CD8-positive, alpha-beta memory T cell (primary cell): ENCODE results near the gene ABLIM3. TPM values are rescaled to one million over a fixed set of nuclear protein-coding genes. Genes with fewer than 3 reads are reported as not detected.

Experiments
- CTCF ChIA-PET: fragments of 350-600 bp; sonication (Branson Sonifier 250); formaldehyde crosslinking; loops from one replicate; lab custom pipeline; 2021; ENCODE audit warnings: antibody characterized with exemption; lab: Charles Lee
- POLR2A ChIA-PET: fragments of 350-600 bp; sonication (Branson Sonifier 250); formaldehyde crosslinking; loops from one replicate; lab custom pipeline; 2021; ENCODE audit warnings: antibody characterized with exemption; lab: Charles Lee
- DNase-seq, 5 donors: peaks; one replicate each; pipeline versions ENCODE4 v3.0.0 to v3.0.0-alpha.2; 2020 to 2022; ENCODE audit warnings: mixed read lengths in 1 of 5
- H3K27ac ChIP-seq: one replicate; pipeline ENCODE4 v1.7.0; 2013; ENCODE audit warnings: low read depth, mild to moderate bottlenecking, low read length, moderate library complexity
- H3K27me3 ChIP-seq: 2 replicates; pipeline ENCODE4 v1.7.0; 2013; ENCODE audit warnings: low read length, mild to moderate bottlenecking; ENCODE audit not compliant: insufficient read depth, poor library complexity, severe bottlenecking
- H3K36me3 ChIP-seq: 2 replicates; pipeline ENCODE4 v1.7.0; 2013; ENCODE audit warnings: mild to moderate bottlenecking, low read length, moderate library complexity; ENCODE audit not compliant: insufficient read depth
- H3K4me1 ChIP-seq: 2 replicates; pipeline ENCODE4 v1.7.0; 2013; ENCODE audit warnings: mild to moderate bottlenecking, low read length, moderate library complexity; ENCODE audit not compliant: insufficient read depth
- H3K4me3 ChIP-seq: 2 replicates; pipeline ENCODE4 v1.7.0; 2013; ENCODE audit warnings: mild to moderate bottlenecking, low read length
- H3K9me3 ChIP-seq: 2 replicates; pipeline ENCODE4 v1.7.0; 2013; ENCODE audit warnings: mild to moderate bottlenecking, low read length
- H3K27ac Mint-ChIP-seq, 8 donors: one replicate each; pipeline ENCODE4 v1.8.0; 2020 to 2021; ENCODE audit warnings: mixed read lengths in 8 of 8, mild to moderate bottlenecking in 6 of 8, inconsistent platforms in 3 of 8, moderate library complexity in 3 of 8
- H3K27me3 Mint-ChIP-seq, 2 donors: one replicate each; pipeline ENCODE4 v1.8.0; 2020 to 2021; ENCODE audit warnings: mixed read lengths in 2 of 2, mild to moderate bottlenecking in 1 of 2, moderate library complexity in 1 of 2
- H3K36me3 Mint-ChIP-seq, 3 donors: one replicate each; pipeline ENCODE4 v1.8.0; 2020 to 2021; ENCODE audit warnings: mixed read lengths in 3 of 3, inconsistent platforms in 1 of 3, mild to moderate bottlenecking in 1 of 3
- H3K4me1 Mint-ChIP-seq, 3 donors: one replicate each; pipeline ENCODE4 v1.8.0; 2020 to 2021; ENCODE audit warnings: mixed read lengths in 3 of 3, inconsistent platforms in 1 of 3, mild to moderate bottlenecking in 1 of 3
- H3K4me3 Mint-ChIP-seq, 7 donors: one replicate each; pipeline ENCODE4 v1.8.0; 2020 to 2021; ENCODE audit warnings: mixed read lengths in 7 of 7, mild to moderate bottlenecking in 6 of 7, moderate library complexity in 4 of 7, inconsistent platforms in 2 of 7
- H3K9me3 Mint-ChIP-seq, 5 donors: one replicate each; pipeline ENCODE4 v1.8.0; 2020 to 2022; ENCODE audit warnings: mixed read lengths in 5 of 5, mild to moderate bottlenecking in 3 of 5, moderate library complexity in 2 of 5, inconsistent platforms in 1 of 5
- polyA plus RNA-seq: library from polyadenylated mRNA; unstranded; fragments of 300-500 nt; fragmentation: Illumina TruSeq; gene quantifications from one replicate; pipeline ENCODE4 v1.2.3, GENCODE V29; 2021
- total RNA-seq, 2 experiments: library from RNA; stranded (reverse); gene quantifications; one replicate each; pipeline ENCODE4 v1.2.3, GENCODE V29; 2021

Gene ABLIM3
- total and polyA plus RNA-seq, 3 experiments from 2014 or later, result 0.09 TPM; not detected in 2

- Mint-ChIP-seq H3K4me1 (no peaks in the 10 kb centered on the region), H3K27ac (no peak overlapping the region), H3K36me3 (no peaks in the 10 kb centered on the region), H3K27me3 (peaks cover 7 to 18% of the 10 kb centered on the region in 2 donors), H3K9me3 (peaks cover 0 to 8% (median 0%) of the 10 kb centered on the region in 5 donors), H3K4me3 (no peak overlapping the region)
- Histone ChIP-seq H3K4me3 (no peak overlapping the region), H3K27me3 (no peaks in the 10 kb centered on the region), H3K4me1 (no peaks in the 10 kb centered on the region), H3K9me3 (no peaks in the 10 kb centered on the region), H3K36me3 (no peaks in the 10 kb centered on the region), H3K27ac (no peak overlapping the region)
- CTCF ChIA-PET, result interaction anchor here (0.7 kb wide), 1 partner anchor 122 kb away, joined by 3 read pairs; no protein-coding TSS in a partner anchor
- POLR2A ChIA-PET, result no interaction called here
- DNase-seq, result no peak
These were observed 6.4 kb downstream of the ABLIM3 start for GRCh38 chr5:149147676-149148075.

DNA sequence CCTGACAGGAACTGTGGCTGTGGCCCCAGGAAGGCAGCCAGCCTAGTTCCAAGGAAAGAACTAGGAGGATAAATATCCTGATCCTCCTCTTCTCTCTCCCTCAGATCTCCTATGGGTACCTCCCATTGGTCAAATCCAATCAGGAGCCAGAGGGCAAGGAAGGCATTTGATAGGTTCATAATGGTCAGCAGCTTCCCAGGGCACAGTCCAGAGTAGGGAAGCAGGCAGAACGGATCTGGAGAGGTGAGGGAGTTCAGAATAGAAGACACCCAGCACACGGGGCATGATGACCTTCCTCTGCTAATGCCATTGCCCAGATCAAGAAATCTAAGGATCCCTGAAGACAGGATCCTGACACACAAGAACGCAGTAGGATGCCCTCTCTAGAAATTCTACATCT, 8.6 kb downstream of the ABLIM3 start:
- Histone ChIP-seq H3K36me3 (no peaks in the 10 kb centered on the region), H3K9me3 (no peaks in the 10 kb centered on the region), H3K27ac (no peak overlapping the region), H3K4me1 (no peaks in the 10 kb centered on the region), H3K27me3 (no peaks in the 10 kb centered on the region), H3K4me3 (no peak overlapping the region)
- no peak for DNase-seq
- peak overlapping the region in 1 of 8 donors; percentile 11 for H3K27ac Mint-ChIP-seq
- peaks cover 8 to 12% of the 10 kb centered on the region in 2 donors for H3K27me3 Mint-ChIP-seq
- ChIA-PET POLR2A (no interaction called here), CTCF (interaction anchor here (1.0 to 1.1 kb wide), 2 partner anchors 12 to 14 kb away, joined by 3 read pairs; no protein-coding TSS in a partner anchor)
- no peaks in the 10 kb centered on the region for H3K36me3 Mint-ChIP-seq
- peaks cover 0 to 8% (median 0%) of the 10 kb centered on the region in 5 donors for H3K9me3 Mint-ChIP-seq
- no peaks in the 10 kb centered on the region for H3K4me1 Mint-ChIP-seq
- H3K4me3 Mint-ChIP-seq, result no peak overlapping the region

DNA sequence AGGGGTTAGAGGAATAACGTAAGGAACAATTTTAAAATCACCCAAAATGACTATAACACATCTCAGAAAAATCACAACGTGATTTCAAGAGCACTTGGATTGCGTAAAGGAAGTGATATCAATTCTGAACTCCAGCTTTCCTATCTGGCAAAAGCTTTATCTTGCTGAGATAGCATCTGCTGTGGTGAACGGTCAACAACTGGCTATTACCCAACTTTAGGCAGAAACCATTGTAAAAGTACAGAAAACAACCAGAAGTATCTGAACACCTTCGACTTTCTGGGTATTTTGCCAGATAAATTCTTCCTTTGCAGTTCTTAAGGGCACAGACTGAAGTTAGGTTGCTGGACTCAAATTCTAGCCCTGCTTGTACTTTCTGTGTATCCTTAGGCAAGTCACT, 9.2 kb downstream of the ABLIM3 start:
- POLR2A ChIA-PET, result no interaction called here
- Histone ChIP-seq H3K36me3 (no peaks in the 10 kb centered on the region), H3K27me3 (no peaks in the 10 kb centered on the region), H3K4me3 (no peak overlapping the region), H3K4me1 (no peaks in the 10 kb centered on the region), H3K9me3 (no peaks in the 10 kb centered on the region), H3K27ac (no peak overlapping the region)
- no peak for DNase-seq
- Mint-ChIP-seq H3K27ac (no peak overlapping the region), H3K4me3 (no peak overlapping the region), H3K27me3 (peaks cover 8 to 11% of the 10 kb centered on the region in 2 donors), H3K4me1 (no peaks in the 10 kb centered on the region), H3K36me3 (no peaks in the 10 kb centered on the region), H3K9me3 (peaks cover 0 to 8% (median 0%) of the 10 kb centered on the region in 5 donors)
- CTCF ChIA-PET, result interaction anchor here (1.0 to 1.1 kb wide), 2 partner anchors 12 to 14 kb away, joined by 3 read pairs; no protein-coding TSS in a partner anchor

- ChIA-PET CTCF (interaction anchor here (1.7 to 1.9 kb wide), 2 partner anchors 10 to 113 kb away, joined by 5 to 6 read pairs; partner anchors contain the start of gene ABLIM3), POLR2A (no interaction called here)
- Histone ChIP-seq H3K27ac (no peak overlapping the region), H3K36me3 (no peaks in the 10 kb centered on the region), H3K9me3 (no peaks in the 10 kb centered on the region), H3K27me3 (no peaks in the 10 kb centered on the region), H3K4me1 (no peaks in the 10 kb centered on the region), H3K4me3 (no peak overlapping the region)
- no peaks in the 10 kb centered on the region for H3K4me1 Mint-ChIP-seq
- no peak overlapping the region for H3K27ac Mint-ChIP-seq
- no peak overlapping the region for H3K4me3 Mint-ChIP-seq
- peaks cover 5 to 15% of the 10 kb centered on the region in 2 donors for H3K27me3 Mint-ChIP-seq
- no peaks in the 10 kb centered on the region for H3K9me3 Mint-ChIP-seq
- no peak for DNase-seq
- no peaks in the 10 kb centered on the region for H3K36me3 Mint-ChIP-seq
These were observed 10.4 kb downstream of the ABLIM3 start for GRCh38 chr5:149151717-149152116.

- H3K36me3 Mint-ChIP-seq, result no peaks in the 10 kb centered on the region
- CTCF ChIA-PET, result interaction anchor here (1.7 to 1.9 kb wide), 2 partner anchors 11 to 112 kb away, joined by 5 to 6 read pairs; partner anchors contain the start of gene ABLIM3
- H3K4me3 Mint-ChIP-seq, result no peak overlapping the region
- Histone ChIP-seq H3K27ac (no peak overlapping the region), H3K4me3 (no peak overlapping the region), H3K27me3 (no peaks in the 10 kb centered on the region), H3K9me3 (no peaks in the 10 kb centered on the region), H3K4me1 (no peaks in the 10 kb centered on the region), H3K36me3 (no peaks in the 10 kb centered on the region)
- H3K4me1 Mint-ChIP-seq, result no peaks in the 10 kb centered on the region
- H3K27me3 Mint-ChIP-seq, result peaks cover 5 to 16% of the 10 kb centered on the region in 2 donors
- H3K27ac Mint-ChIP-seq, result no peak overlapping the region
- no peak for DNase-seq
- H3K9me3 Mint-ChIP-seq, result no peaks in the 10 kb centered on the region
- POLR2A ChIA-PET, result no interaction called here
These were observed 11.0 kb downstream of the ABLIM3 start for GRCh38 chr5:149152317-149152746.

GRCh38 chr5:149153193-149153750, 12.0 kb downstream of the ABLIM3 start:
- H3K27ac Mint-ChIP-seq, result no peak overlapping the region

DNA sequence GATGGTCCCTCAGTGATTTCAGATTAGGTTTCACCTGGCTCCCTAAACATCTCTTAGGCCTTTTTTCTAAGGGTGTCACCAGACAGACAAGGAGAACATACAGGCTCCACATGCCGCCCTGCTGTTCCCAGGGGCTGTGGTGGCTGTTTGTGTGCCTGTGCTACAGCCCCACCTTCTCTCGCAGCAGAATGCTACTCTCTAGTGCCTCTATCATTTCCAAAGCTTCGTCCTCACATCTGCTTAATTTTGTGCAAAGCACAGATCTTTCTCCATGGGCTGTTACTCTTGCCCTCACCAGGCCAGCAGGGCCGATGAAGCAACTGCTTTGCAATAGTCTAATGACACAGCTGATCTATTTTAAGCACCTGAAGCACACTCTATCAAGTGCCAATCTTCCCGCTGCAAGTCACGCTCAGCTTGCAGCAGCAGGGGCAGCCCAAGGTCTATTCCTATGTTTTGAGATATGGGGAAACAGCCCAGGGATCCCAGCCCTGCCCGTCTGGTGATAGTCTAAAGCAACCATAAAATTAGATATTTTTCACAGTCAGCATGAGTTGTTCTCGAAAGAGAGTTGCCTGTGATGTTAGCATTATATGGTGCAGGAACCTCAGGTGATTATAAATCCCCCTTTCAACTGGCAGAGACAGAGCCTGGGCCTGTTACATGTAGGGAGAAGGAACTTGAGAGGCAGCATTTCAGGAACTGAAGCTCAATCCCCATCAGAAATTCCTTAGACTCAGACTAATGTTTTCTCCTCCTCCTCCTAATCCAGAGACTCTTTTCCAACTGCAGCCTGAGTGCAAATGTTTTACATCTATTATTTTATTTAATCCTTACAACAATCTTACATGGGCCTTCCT, 12.7 kb downstream of the ABLIM3 start:
- Mint-ChIP-seq H3K4me1 (no peaks in the 10 kb centered on the region), H3K27ac (peak overlapping the region in 1 of 8 donors; percentile 51), H3K9me3 (no peaks in the 10 kb centered on the region), H3K36me3 (no peaks in the 10 kb centered on the region), H3K4me3 (no peak overlapping the region), H3K27me3 (peaks cover 5 to 20% of the 10 kb centered on the region in 2 donors)
- Histone ChIP-seq H3K9me3 (no peaks in the 10 kb centered on the region), H3K27ac (no peak overlapping the region), H3K27me3 (no peaks in the 10 kb centered on the region), H3K4me3 (no peak overlapping the region), H3K4me1 (no peaks in the 10 kb centered on the region), H3K36me3 (no peaks in the 10 kb centered on the region)
- POLR2A ChIA-PET, result no interaction called here
- CTCF ChIA-PET, result no interaction called here
- no peak for DNase-seq

More at GRCh38 chr5:149153193-149153750, 12.0 kb downstream of the ABLIM3 start:
- H3K27me3 Mint-ChIP-seq, result peaks cover 5 to 20% of the 10 kb centered on the region in 2 donors
- ChIA-PET POLR2A (no interaction called here), CTCF (interaction anchor here (1.7 to 1.9 kb wide), 2 partner anchors 12 to 111 kb away, joined by 5 to 6 read pairs; partner anchors contain the start of gene ABLIM3)
- no peaks in the 10 kb centered on the region for H3K27me3 ChIP-seq
- H3K9me3 Mint-ChIP-seq, result no peaks in the 10 kb centered on the region
- H3K36me3 Mint-ChIP-seq, result no peaks in the 10 kb centered on the region
- no peak for DNase-seq
- no peaks in the 10 kb centered on the region for H3K9me3 ChIP-seq
- no peaks in the 10 kb centered on the region for H3K4me1 ChIP-seq
- H3K36me3 ChIP-seq, result no peaks in the 10 kb centered on the region
- no peaks in the 10 kb centered on the region for H3K4me1 Mint-ChIP-seq
- no peak overlapping the region for H3K4me3 Mint-ChIP-seq
- no peak overlapping the region for H3K27ac ChIP-seq
- no peak overlapping the region for H3K4me3 ChIP-seq

DNA sequence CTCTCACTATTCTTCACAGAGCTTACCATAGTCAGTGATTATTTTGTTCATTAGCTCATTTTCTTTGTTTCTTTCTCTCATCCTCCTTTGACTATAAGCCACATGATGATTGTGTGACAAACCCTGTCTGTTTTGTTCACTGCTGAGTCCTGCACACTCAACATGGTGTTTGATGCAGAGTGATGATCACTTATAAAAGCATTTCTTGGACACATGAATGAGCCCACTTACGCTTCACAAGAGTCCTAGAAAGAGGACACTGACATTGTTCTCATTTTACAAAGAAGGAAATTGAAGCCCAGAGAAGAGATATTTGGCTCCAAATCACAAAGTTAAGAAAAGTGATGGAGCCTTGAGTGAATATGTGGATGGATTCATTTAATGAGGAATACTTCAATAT, 13.4 kb downstream of the ABLIM3 start:
- Histone ChIP-seq H3K4me1 (no peaks in the 10 kb centered on the region), H3K36me3 (no peaks in the 10 kb centered on the region), H3K27me3 (no peaks in the 10 kb centered on the region), H3K4me3 (no peak overlapping the region), H3K9me3 (no peaks in the 10 kb centered on the region), H3K27ac (no peak overlapping the region)
- H3K4me3 Mint-ChIP-seq, result no peak overlapping the region
- H3K27ac Mint-ChIP-seq, result no peak overlapping the region
- no peaks in the 10 kb centered on the region for H3K4me1 Mint-ChIP-seq
- H3K9me3 Mint-ChIP-seq, result no peaks in the 10 kb centered on the region
- ChIA-PET CTCF (no interaction called here), POLR2A (no interaction called here)
- no peak for DNase-seq
- no peaks in the 10 kb centered on the region for H3K36me3 Mint-ChIP-seq
- H3K27me3 Mint-ChIP-seq, result peaks cover 5 to 20% of the 10 kb centered on the region in 2 donors
